Gastrocnemius medialis (tissue), 4 donors: ENCODE data around the gene TREML1.

Source experiments
- CTCF ChIP-seq, 5 experiments: fragments of 450-650 bp in 3 of 5; fragments of 200-600 bp in 2 of 5; sonication (generic) in 2 of 5; IDR thresholded peaks in 4 of 5; conservative IDR thresholded peaks in 1 of 5; 1 replicate in 4 of 5; 2 replicates in 1 of 5; pipeline ENCODE4 v1.5.1; 2016 to 2019; ENCODE audit warnings: antibody characterized with exemption in 5 of 5, mild to moderate bottlenecking in 3 of 5, moderate library complexity in 3 of 5
- POLR2A ChIP-seq, 2 donors: fragments of 450-650 bp; IDR thresholded peaks; one replicate each; pipeline ENCODE4 v1.6.1; 2017; ENCODE audit warnings: antibody characterized with exemption in 2 of 2, mild to moderate bottlenecking in 2 of 2, moderate library complexity in 2 of 2

- TF ChIP-seq POLR2A (IDR thresholded peaks at IDR 0.05) = no peak
- TF ChIP-seq CTCF (IDR thresholded peaks at IDR 0.05 in 4 of 5, conservative IDR thresholded peaks at IDR 0.05 in 1 of 5) = no peak
These were observed 7.2 kb upstream of the TREML1 start for GRCh38 chr6:41161380-41161779.
